ENCODE measurements around the gene SLC25A23.
A peak's percentile ranks its signal among the peaks of the same experiment; 100 is the strongest.
"Not testable (repeated sequence)": the region's sequence is repeated elsewhere in the genome, so short reads cannot be mapped to it uniquely, and the experiment has no call there.

Gene SLC25A23

DNA sequence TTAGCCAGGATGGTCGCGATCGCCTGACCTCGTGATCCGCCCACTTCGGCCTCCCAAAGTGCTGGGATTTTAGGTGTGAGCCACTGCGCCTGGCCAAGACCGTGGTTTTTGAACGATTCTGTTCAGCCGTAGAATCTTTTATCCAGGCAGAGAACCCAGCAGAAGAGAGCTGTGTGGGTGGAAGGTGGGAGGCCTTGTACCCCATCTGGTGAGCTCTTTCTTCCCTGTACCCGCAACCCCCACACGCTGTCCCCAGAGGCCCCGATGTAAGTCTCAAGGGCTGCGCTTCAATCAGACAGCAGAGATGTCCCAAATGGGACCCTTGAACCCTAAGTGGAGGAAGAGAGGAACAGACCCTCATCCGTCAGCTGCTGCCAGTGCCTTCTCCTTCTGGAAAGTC, 3.7 kb downstream of the SLC25A23 start:
- FAIRE-seq: no peak

DNA sequence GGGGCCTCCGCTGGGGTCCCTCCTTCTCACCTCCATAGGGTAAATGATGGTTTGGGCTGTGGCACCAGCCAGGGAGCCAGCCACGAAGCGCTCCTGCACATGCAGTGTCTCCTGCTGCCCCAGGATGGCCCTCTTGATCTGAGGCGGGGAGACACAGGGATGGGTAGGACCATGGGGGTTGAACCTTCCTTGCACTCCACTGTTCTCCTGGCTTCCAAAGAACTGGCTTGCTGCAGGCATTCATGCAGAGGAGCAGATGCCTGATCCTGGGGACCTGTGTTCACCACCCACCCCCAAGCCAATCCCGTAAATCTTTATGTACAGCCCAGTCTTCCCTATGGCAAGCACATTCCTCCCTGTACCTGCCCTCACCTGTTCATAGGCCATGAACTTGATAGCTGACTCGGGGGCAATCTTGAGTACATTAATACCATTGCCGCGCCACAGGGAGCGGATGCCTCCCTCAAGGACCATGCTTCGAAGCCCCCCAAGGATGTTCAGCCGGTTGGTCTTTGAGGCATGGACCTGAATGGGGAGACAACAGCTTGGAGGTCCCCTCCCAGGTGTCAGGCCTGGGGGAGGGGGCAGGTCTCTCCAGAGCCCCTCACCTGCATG, 5.5 kb downstream of the SLC25A23 start:
- FAIRE-seq: no peak

DNA sequence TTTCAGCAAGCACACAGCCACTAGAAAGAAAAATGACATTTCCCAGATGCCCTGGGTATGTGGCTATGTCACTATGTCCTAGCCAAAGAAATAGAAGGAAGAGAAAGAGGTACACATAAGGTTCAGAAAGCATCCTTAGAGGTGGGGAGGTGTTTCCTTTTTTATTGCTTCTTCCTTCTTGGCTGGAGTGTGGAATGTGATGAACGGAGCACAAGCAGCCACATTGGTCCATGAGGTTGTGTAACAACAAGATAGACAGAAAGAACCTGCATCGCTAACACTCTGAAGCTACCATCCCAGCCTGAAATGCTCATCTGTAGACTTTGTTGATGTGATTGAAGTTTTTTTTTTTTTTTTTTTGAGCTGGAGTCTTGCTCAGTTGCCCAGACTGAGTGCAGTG, 6.7 kb downstream of the SLC25A23 start:
- no peak for FAIRE-seq

DNA sequence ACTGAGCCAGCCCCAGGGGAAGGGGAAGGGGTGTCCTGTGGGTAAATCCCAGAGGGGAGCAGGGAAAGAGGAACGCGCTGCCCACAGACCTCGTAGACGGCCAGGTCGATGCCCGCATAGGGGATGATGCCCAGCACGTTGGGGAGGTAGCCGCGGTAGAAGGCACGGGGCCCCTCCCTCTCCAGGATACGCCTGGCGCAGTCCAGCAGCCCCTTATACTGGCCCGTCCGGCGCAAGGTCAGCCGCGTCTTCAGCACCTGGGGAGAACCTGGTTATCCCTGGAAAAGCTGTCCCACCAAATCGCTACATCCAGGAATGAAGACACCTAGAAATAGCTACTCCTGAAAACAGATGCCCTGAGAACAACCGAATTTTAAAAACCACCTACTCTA, 7.4 kb downstream of the SLC25A23 start:
- FAIRE-seq: no peak

DNA sequence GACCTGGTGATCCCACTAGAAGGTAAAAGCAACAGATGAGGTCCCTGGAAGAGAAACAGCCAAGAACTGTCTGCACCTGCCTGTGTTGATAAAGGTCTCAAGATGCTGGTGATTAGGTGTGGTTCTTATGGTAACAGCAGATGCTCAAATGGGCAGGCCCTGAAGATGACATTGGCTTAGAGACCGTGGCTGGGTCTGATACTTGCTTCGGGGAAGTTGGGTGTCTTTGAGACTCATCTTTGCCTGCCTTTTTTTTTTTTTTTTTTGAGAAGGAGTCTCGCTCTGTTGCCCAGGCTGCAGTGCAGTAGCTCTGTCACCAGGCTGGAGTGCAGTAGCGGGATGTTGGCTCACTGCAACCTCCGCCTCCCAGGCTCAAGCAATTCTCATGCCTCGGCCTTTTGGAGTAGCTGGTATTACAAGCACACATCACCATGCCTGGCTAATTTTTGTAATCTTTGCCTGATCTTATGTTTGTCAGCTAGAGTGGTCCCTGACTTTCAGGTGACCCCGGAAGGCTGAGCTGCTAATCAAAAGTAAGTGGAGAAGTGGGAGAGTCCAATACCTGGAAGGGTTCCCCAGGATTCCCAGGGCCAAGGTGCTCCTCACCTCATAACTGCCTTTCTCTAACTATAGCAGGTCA, 7.9 kb downstream of the SLC25A23 start:
- FAIRE-seq: no peak

DNA sequence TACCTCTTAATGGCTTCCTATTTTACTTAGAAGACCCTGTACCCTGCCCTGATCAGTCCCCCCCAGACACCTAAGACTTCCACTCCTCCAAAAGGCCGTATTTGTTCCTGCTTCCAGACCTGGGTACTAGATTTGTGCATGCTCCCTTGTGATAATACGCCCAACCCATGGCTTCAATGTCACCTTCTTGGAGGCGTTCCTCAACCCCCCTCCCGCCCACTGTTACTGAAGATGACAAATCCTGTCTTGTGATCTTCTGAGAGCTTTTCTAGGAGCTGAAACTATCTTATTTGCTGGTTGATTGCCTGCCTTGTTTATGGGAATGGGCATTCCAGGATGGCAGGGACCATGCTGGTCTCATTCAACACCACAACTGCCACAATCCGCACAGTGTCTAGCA, 9.4 kb downstream of the SLC25A23 start:
- FAIRE-seq: no peak

DNA sequence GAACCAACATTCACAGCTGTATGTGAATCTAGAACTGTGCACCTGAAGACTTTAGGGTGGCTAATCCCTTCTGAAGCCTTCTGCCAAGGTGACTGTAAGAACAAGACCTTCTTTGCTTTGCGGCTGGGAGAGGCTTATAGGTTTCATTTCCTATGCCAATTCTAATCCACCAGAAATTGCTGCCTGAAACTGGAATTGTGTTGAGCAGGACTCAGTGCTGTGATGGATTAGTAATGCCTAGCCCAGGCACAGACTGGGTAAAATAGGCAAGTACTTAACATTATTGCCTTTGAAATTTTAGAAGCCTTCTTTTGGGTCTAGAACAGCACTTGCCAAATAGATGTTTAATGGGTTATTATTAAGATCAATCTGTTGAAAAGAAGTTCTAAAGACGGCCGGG, 11.5 kb downstream of the SLC25A23 start:
- no peak for FAIRE-seq

DNA sequence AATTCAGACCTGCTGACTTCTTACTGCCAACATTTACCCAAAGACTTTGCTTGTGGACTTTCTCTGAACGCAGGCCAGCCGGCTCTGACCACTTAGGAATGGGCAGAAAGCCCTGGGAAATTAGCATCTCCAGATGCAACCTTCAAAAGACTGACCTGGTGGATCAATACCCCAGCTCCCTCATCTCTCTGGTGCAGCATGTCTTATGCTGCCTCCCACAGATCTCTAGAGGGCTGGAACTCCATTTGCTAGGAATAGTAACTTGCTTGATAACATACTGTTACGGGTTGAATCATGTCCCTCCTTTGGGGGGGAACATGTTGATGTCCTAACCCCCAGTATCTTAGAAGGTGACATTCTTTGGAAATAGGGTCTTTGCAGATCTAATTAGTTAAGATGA, 13.1 kb downstream of the SLC25A23 start:
- FAIRE-seq: no peak

DNA sequence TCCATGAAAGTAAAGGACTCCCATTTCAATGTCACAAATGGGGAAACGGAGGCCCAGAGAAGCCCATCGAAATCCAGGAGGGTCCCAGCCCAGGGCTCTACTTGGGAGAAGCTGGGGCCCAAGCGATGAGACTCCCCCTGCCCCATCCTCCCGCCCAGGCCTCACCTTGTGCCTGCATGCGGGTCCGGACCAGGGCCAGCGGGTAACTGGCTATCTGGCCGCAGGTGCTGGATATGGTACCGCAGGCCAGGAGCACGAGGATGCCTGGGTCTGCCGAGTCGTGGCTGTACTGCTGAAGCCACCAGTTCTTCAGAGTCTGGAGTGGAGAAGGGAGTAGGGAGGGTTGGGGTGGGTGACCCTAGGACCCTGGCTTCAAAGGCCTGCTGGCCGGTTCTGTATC, 15.6 kb downstream of the SLC25A23 start:
- FAIRE-seq: no peak

DNA sequence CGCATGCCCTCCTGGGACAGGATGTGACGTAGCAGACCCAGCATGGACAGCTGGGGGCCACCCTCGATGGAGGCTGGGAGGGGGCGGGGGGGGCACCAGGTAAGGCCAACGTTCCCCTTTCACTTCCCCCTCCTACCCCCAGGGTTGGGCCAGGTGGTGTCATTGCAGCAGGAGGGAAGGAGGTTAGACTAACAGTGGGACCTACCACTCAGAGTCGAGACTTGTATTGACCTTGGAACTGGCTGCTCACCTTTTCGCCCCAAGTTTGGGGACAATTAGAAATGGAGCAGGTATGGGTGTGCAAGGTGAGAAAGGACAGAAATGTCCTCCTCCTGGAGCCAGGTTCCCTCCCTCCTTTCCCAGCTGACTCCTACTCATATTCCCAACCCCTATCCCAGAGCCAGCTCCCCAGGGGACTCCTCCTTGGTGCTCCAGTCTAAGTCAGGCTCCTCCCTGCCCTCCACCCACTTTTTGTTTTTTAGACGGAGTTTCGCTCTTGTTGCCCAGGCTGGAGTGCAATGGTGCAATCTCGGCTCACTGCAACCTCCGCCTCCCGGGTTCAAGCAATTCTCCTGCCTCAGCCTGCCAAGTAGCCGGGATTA, 17.4 kb downstream of the SLC25A23 start:
- FAIRE-seq: no peak

DNA sequence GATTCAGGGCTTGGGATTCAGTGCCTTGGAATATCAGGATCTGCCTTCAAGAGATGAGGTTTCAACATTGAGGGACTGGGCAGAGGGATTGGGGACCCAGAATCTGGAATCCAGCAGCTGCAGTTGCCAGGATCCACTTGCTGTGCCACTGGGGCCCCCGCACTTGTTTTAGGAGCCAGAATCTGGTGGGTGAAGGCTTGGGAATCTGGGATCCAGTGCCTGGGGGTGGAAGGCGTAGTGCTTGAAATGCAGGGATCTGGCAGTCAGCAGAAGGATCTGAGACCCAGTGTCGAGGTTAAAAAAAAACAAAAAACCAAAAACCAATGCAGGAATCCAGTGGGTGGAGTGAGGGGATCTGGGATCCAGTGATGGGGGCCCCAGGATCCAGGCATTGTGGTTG, 18.7 kb downstream of the SLC25A23 start:
- FAIRE-seq: no peak

DNA sequence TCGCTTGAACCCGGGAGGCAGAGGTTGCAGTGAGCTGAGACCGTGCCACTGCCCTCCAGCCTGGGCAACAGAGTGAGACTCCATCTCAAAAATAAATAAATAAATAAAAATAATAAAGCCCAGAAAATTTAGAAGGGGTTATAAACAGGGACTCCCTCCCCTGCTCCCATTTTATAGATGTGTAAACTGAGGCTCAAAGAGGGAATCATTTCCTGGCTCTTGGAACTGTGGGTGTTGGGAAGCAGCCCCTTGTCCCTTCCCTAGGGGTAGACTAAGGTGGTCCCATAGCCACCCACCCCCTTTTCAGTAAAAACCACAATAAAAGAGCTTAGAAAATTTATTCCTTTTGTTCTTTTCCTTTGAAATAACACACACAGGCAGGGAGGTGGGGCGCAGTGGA, 19.8 kb downstream of the SLC25A23 start:
- peak; percentile 18 for FAIRE-seq

DNA sequence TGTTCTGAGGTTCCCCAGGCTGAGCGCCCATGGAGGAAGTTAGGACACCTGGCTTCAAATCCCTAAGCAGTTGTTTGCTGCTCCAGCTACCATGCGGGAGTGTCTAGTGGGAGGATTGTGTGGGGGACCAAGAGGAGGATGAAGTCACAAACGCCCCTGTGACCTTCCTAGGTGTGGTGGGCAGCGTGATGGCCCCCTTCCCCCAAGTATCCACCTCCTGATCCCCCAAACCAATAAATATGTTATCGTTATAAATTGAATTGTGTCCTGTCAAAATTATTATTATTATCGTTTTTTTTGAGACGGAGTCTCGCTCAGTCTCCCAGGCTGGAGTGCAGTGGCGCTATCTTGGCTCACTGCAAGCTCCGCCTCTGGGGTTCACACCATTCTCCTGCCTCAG, 25.9 kb downstream of the SLC25A23 start, which contains the start of gene SLC25A41:
Gene SLC25A41 (minus strand): TSS at position 101 of the 400 bp plus-strand sequence. CDS start 70 bp downstream, at position 31.
- no peak for FAIRE-seq

DNA sequence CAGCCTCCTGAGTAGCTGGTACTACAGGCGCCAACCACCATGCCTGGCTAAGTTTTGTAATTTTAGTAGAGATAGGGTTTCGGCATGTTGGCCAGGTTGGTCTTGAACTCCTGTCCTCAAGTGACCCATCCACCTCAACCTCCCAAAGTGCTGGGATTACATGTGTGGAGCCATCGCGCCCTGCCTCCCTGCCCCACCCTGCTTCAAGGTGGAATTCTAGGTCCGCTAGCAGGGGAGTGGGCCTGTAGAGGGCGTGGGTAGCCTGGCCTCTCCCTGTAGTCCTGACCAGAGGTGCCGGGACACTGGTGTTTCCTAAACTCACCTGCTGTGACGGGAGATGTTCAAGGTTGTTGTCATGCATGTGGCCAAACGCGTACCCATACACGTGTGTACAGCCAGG, 26.4 kb downstream of the SLC25A23 start:
- FAIRE-seq: no peak

DNA sequence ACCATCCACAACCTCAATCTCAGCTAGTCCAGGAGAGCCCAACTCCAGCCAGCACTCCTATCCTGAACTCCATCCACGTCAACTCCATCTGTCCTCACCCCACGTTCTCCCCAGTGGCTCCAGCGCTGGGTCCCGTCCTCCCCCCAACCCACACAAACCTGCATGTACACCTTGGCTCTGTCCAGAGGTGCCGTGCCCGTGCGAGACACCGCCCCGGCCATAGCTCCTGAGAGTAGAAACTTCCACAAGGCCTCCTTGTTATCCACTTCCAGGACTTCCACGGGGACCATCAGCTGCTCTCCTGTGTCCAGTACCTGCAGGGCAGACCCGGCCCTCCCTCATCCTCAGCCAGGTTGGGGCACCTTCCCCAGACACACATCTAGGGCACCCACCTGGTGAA, 27.7 kb downstream of the SLC25A23 start:
- FAIRE-seq: no peak

DNA sequence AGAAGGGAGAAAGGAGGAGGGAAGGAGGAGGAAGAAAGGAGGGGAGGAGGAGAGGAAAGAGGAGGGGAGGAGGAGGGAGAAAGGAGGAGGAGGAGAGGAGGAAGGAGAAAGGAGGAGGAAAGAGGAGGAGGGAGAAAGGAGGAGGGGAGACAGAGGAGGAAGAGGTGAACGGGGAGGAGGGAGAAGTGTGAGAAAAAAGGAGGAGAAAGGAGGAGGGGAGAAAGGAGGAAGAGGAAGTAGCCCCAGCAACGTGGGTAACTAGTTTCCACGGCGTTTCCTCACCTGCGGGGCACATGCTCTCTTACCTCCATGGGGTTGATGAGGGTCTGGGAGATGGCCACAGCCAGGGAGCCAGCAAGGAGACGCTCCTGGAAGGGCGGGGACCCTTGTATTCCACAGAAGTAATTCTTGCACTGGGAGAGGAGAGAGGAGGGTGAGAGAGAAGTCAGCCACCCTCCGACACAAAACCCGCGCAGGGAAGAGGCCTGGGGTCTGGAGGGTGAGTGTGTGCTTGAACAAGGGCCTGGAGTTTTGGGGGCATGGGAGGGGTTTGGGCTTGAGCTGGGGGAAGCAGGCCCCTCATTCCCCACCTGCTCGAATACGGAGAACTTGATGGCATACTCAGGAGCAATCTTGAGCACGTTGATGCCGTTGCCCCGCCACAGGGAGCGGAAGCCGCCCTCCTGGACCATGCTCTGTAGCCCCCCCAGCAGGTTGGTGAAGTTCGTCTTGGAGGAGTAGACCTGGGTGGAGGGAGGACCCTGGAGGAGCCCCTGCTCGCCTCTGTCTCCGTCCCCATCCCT, 30.0 kb downstream of the SLC25A23 start:
- no peak for FAIRE-seq

DNA sequence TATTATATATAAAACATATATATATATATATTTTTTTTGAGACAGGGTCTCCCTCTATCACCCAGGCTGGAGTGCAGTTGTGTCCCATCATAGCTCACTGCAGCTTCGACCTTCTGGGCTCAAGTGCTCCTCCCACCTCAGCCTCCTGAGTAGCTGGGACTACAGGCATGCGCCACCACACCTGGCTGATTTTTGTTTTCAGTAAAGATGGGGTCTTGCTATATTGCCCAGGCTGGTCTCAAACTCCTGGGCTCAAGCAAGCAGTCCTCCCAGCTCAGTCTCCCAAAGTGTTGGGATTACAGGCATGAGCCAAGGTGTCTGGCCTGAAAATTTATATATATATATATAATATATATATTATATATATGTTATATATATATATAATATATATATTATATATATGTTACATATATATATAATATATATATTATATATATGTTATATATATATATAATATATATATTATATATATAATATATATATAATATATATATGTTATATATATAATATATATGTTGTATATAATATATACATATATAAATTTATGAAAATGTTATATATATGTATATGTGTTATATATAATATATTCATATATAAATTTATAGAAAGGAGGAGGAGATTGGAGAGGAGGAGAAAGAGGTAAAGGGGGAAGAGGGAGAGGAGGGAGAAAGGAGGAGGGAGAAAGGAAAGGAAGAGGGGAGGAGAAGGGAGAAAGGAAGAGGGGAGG, 30.7 kb downstream of the SLC25A23 start:
- not testable (repeated sequence) for FAIRE-seq

DNA sequence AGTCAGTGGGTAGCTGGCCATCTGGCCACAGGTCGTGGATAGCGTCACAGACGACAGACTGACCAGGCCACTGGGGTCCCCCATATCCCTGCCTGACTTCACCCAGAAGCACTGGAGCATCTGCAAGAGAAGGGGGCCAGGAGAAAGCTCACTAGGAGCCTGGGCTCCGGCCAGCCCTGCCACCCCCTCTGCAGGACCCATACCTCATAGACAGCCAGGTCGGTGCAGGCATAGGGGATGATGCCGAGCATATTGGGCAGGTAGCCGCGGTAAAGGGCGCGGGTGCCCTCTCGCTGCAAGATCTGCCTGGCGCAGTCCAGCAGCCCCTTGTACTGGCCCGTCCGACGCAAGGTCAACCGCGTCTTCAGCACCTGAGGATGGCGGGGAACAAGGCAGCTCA, 32.5 kb downstream of the SLC25A23 start:
- FAIRE-seq: no peak

DNA sequence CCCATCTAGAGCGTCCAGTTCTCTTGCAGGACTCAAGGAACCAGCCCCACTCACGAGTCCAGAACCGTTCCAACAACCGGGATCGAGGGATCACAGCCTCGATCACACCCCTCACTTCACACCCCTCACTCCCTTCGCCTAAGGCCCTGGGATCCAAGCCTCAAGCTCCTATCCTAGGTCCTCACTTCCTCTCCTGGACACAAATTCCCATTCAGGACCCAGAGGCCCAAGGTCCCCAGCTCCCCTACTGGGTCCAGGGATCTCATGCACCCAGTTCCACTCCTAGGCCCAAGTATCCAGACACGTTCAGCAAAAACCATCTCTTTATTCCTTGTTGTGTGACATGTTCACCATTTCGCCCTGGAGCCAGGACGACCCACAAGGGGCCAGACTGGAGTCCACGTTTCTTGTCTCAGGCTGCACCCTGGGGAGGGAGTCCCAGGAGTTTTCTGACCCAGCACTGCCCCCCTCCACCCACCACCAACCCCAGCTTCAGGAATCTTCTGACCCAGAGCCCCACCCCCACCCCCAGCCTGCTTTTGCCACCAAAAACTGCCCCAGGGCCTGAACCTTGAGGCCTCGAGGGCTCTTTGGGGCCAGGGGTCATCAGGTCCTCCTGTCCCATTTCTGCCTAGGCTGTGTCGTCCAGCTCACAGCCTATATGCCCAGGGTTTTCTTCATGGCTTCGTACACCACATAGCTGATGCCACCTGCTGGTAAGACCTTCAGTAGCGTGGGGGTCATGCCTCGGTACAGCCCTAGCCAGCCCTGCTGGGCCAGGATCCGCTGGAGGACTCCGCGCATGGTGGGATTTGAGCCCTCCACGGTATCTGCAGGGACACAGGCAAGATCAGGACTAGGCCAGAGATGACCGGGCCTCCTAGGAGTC, 33.6 kb downstream of the SLC25A23 start:
- FAIRE-seq: no peak

DNA sequence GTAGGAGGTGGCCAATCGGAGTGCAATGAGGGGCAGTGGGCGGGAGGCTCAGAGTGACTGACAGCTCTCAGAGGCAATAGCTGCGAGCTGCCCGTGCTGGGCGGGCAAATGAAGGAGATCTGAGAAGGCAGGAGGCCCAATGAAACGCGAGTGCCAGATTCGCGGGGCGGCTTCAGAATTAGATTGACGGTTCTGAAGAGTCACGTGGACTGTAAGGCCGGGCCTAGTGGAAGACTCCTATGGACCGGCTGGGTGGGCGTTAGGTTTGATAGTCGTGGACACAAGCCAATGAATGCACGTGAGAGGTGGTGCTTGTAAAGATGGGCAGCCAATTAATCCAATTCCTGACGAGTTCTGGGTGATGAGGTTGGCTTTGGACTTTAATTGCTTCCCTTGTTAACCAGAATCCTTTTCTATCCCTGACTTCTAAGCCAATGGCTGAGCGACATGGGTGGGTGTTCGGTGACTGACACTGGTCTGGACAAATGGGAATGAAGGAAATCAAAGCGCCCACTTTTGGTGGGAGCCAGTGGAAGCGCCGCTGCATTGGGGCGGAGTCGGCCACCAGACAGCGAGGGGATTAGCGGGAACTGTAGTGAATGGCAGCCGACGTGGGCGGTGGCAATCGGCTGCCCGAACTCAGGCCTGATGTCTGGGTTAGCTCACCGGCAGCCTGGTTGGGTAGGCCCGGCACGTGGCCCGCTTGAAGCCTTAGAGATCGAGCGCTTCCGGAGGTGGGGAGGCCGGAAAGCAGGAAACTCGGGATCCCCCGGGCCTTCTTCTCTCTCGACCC, 34.5 kb downstream of the SLC25A23 start:
- FAIRE-seq: peak; percentile 100
